ENCODE measurements around the gene MTERF1. TPM values are rescaled to one million over a fixed set of nuclear protein-coding genes. Genes with fewer than 3 reads are reported as not detected.
A peak's percentile ranks its signal among the peaks of the same experiment; 100 is the strongest.

The MTERF1 gene
- total RNA-seq, 1 experiment from 2014 or later = 19.8 TPM

GRCh38 chr7:91880016-91880412 lies 488 bp downstream of the MTERF1 start:
- Mint-ChIP-seq H3K27ac (peak overlapping the region; percentile 53 to 98 (median 95); a peak in 5 of 7 replicates), H3K4me1 (peaks cover 13 to 14% of the 10 kb centered on the region in 2 experiments), H3K27me3 (ENCODE audit: low read depth) (peaks cover 1% of the 10 kb centered on the region; the same call in 1 of the 2 replicates), H3K4me3 (peak overlapping the region; percentile 89 to 95), H3K9me3 (no peaks in the 10 kb centered on the region), H3K36me3 (ENCODE audit: insufficient read depth in 1 of 3, low read depth in 3 of 3) (peaks cover 0 to 9% (median 5%) of the 10 kb centered on the region in 3 experiments; a peak in 5 of 7 replicates)
- no peaks in the 10 kb centered on the region for H3K4me1 ChIP-seq (ENCODE audit: insufficient read depth, low read length)
- H2BK5ac ChIP-seq (ENCODE audit: insufficient read length, low read length) = no peak overlapping the region
- no peak overlapping the region for H4K91ac ChIP-seq (ENCODE audit: insufficient read length, low read depth, low read length)
- no peak overlapping the region for H3K27ac ChIP-seq (ENCODE audit: insufficient read length, low read depth, low read length)
- TF ChIP-seq CTCF (conservative IDR thresholded peaks at IDR 0.05) = no peak
- H3T11ph ChIP-seq (ENCODE audit: low read length) = no peak overlapping the region
- no peak overlapping the region for H4K5ac ChIP-seq (ENCODE audit: insufficient read length, low read depth, low read length)
- H2BK12ac ChIP-seq (ENCODE audit: insufficient read length, low read depth, low read length) = no peak overlapping the region
- WGBS (ENCODE audit: extremely low coverage, insufficient read length, low lambda C conversion rate) = no CpG with 5 or more reads among the region's 9 CpGs
- H3K23me2 ChIP-seq (ENCODE audit: insufficient read length, low read depth, low read length, poor library complexity, severe bottlenecking) = peaks cover 10% of the 10 kb centered on the region
- H3K27me3 ChIP-seq (ENCODE audit: insufficient read depth, low read length) = no peaks in the 10 kb centered on the region
- no peak overlapping the region for H2BK20ac ChIP-seq (ENCODE audit: low read depth, low read length, poor library complexity, severe bottlenecking)
- H3K9me3 ChIP-seq (ENCODE audit: control insufficient read depth, low read depth, low read length) = no peaks in the 10 kb centered on the region
- peaks cover 3% of the 10 kb centered on the region; the same call in 1 of the 2 replicates for H3K79me2 ChIP-seq (ENCODE audit: insufficient read depth, low read length)
- no peak overlapping the region for H3K56ac ChIP-seq (ENCODE audit: insufficient read length, low read depth, low read length)
- H2AK5ac ChIP-seq (ENCODE audit: insufficient read length, low read length) = no peak overlapping the region
- DNase-seq = no peak
- peak overlapping the region; percentile 97; the same call in 1 of the 2 replicates for H3K14ac ChIP-seq (ENCODE audit: insufficient read depth, low read length)
- no peak overlapping the region for H3K4ac ChIP-seq (ENCODE audit: low read depth, low read length)
- peak overlapping the region; percentile 100 for H2AFZ ChIP-seq (ENCODE audit: low read length)
- H3K9ac ChIP-seq (ENCODE audit: extremely low read depth, insufficient read length, low read length) = peak overlapping the region; percentile 99
- no peak overlapping the region for H3K23ac ChIP-seq (ENCODE audit: insufficient read length, low read depth, low read length)
- peak overlapping the region; percentile 100 for H3K4me2 ChIP-seq (ENCODE audit: insufficient read depth, insufficient read length, low read length)
- no peak overlapping the region for H2BK120ac ChIP-seq (ENCODE audit: low read depth, low read length, poor library complexity, severe bottlenecking)
- H2BK15ac ChIP-seq (ENCODE audit: low read depth, low read length) = no peak overlapping the region
- H4K8ac ChIP-seq (replicated peaks; ENCODE audit: insufficient read length, low read depth, low read length) = peak overlapping the region; percentile 96
- H4K20me1 ChIP-seq (ENCODE audit: control insufficient read depth, insufficient read depth, insufficient read length) = no peaks in the 10 kb centered on the region
- H3K18ac ChIP-seq (ENCODE audit: insufficient read length, low read depth, low read length) = no peak overlapping the region
- no peaks in the 10 kb centered on the region for H3K79me1 ChIP-seq (ENCODE audit: insufficient read depth, low read depth, low read length, poor library complexity, severe bottlenecking)

Measured in H9 (cell line).